ENCODE data around the gene KBTBD7.
"Not testable (repeated sequence)": the region's sequence is repeated elsewhere in the genome, so short reads cannot be mapped to it uniquely, and the experiment has no call there.

DNA sequence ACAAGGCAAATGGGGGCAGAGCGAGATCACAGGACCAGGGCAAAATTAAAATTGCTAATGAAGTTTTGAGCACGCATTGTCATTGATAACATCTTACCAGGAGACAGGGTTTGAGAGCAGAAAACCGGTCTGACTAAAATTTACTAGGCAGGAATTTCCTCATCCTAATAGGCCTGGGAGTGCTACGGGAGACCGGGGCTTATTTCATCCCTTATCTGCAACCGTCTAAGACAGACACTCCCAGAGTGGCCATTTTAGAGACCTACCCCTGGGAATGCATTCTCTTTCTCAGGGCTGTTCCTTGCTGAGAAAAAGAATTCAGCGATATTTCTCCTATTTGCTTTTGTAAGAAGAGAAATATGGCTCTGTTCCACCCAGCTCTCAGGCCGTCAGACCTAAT lies 18.8 kb downstream of the KBTBD7 start:
- TF ChIP-seq, protein P1, sequence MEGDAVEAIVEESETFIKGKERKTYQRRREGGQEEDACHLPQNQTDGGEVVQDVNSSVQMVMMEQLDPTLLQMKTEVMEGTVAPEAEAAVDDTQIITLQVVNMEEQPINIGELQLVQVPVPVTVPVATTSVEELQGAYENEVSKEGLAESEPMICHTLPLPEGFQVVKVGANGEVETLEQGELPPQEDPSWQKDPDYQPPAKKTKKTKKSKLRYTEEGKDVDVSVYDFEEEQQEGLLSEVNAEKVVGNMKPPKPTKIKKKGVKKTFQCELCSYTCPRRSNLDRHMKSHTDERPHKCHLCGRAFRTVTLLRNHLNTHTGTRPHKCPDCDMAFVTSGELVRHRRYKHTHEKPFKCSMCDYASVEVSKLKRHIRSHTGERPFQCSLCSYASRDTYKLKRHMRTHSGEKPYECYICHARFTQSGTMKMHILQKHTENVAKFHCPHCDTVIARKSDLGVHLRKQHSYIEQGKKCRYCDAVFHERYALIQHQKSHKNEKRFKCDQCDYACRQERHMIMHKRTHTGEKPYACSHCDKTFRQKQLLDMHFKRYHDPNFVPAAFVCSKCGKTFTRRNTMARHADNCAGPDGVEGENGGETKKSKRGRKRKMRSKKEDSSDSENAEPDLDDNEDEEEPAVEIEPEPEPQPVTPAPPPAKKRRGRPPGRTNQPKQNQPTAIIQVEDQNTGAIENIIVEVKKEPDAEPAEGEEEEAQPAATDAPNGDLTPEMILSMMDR (IDR thresholded peaks at IDR 0.05; ENCODE audit: low read depth, low read length, poor library complexity, severe bottlenecking), result not testable (repeated sequence)
- TF ChIP-seq EZH2phosphoT487 (IDR thresholded peaks at IDR 0.05; ENCODE audit: borderline replicate concordance, low read length), result not testable (repeated sequence)
